HG02938 (cell line): ENCODE results near the gene CTDSPL.
"Not testable (repeated sequence)": the region's sequence is repeated elsewhere in the genome, so short reads cannot be mapped to it uniquely, and the experiment has no call there.

Experiments
- ATAC-seq: cut with Tn5 transposase; IDR thresholded peaks from one replicate; pipeline ENCODE4 v1.9.1; 2021; ENCODE audit warnings: mild to moderate bottlenecking, moderate library complexity; ENCODE audit not compliant: unreplicated experiment

The CTDSPL gene

GRCh38 chr3:37861620-37862041 lies at the start of gene CTDSPL:
Gene CTDSPL, plus strand, starts transcription at chr3:37861880. Its CDS starts 320 bp downstream, at chr3:37862200.
- ATAC-seq: no peak

GRCh38 chr3:37812499-37812896 lies 49.2 kb upstream of the CTDSPL start:
- ATAC-seq: no peak

GRCh38 chr3:37813403-37813802 lies 48.3 kb upstream of the CTDSPL start:
- no peak for ATAC-seq

GRCh38 chr3:37814547-37814946 lies 47.1 kb upstream of the CTDSPL start:
- no peak for ATAC-seq

GRCh38 chr3:37815156-37815555 lies 46.5 kb upstream of the CTDSPL start:
- not testable (repeated sequence) for ATAC-seq

- no peak for ATAC-seq
Measured at GRCh38 chr3:37816271-37816670, 45.4 kb upstream of the CTDSPL start.

GRCh38 chr3:37819591-37819990 lies 42.1 kb upstream of the CTDSPL start:
- no peak for ATAC-seq

GRCh38 chr3:37820286-37820685 lies 41.4 kb upstream of the CTDSPL start:
- no peak for ATAC-seq

- ATAC-seq: no peak
Measured at GRCh38 chr3:37823189-37823588, 38.5 kb upstream of the CTDSPL start.

GRCh38 chr3:37824090-37824953 lies 37.4 kb upstream of the CTDSPL start:
- no peak for ATAC-seq

GRCh38 chr3:37824954-37825328 lies 36.7 kb upstream of the CTDSPL start:
- ATAC-seq: no peak

- ATAC-seq: no peak
Measured at GRCh38 chr3:37825744-37826400, 35.8 kb upstream of the CTDSPL start.

- ATAC-seq: no peak
Measured at GRCh38 chr3:37826502-37826901, 35.2 kb upstream of the CTDSPL start.

- ATAC-seq: no peak
Measured at GRCh38 chr3:37826933-37827332, 34.7 kb upstream of the CTDSPL start.

- no peak for ATAC-seq
Measured at GRCh38 chr3:37832480-37832879, 29.2 kb upstream of the CTDSPL start.

- no peak for ATAC-seq
Measured at GRCh38 chr3:37833302-37834186, 28.1 kb upstream of the CTDSPL start.

GRCh38 chr3:37836589-37836988 lies 25.1 kb upstream of the CTDSPL start:
- no peak for ATAC-seq

- no peak for ATAC-seq
Measured at GRCh38 chr3:37847689-37848088, 14.0 kb upstream of the CTDSPL start.

GRCh38 chr3:37849146-37849923 lies 12.3 kb upstream of the CTDSPL start:
- no peak for ATAC-seq

GRCh38 chr3:37852097-37852496 lies 9.6 kb upstream of the CTDSPL start:
- no peak for ATAC-seq

- no peak for ATAC-seq
Measured at GRCh38 chr3:37852771-37853170, 8.9 kb upstream of the CTDSPL start.
